Gastroesophageal sphincter (tissue), 4 donors: ENCODE data around the gene PPIL4. TPM values are rescaled to one million over a fixed set of nuclear protein-coding genes. Genes with fewer than 3 reads are reported as not detected.

Experiments used
- ATAC-seq: fragments of 150-250 bp; one replicate; pipeline ENCODE4 v1.9.1; 2016; ENCODE audit warnings: mild to moderate bottlenecking, moderate library complexity
- H3K27ac ChIP-seq, 4 donors: fragments of 200-600 bp; sonication (generic) in 3 of 4; 1 replicate in 3 of 4; 2 replicates in 1 of 4; pipeline ENCODE4 v1.5.1; 2016 to 2019
- H3K27me3 ChIP-seq: fragments of 200-600 bp; sonication (generic); one replicate; pipeline ENCODE4 v1.5.1; 2019
- H3K36me3 ChIP-seq, 2 donors: fragments of 200-600 bp; sonication (generic); one replicate each; pipeline ENCODE4 v1.5.1; 2019; ENCODE audit warnings: control low read depth in 1 of 2
- H3K4me1 ChIP-seq, 3 donors: fragments of 200-600 bp; sonication (generic); 1 replicate in 2 of 3; 2 replicates in 1 of 3; pipeline ENCODE4 v1.5.1; 2016 to 2019; ENCODE audit warnings: control low read depth in 2 of 3
- H3K4me3 ChIP-seq, 2 donors: fragments of 200-600 bp; sonication (generic); one replicate each; pipeline ENCODE4 v1.5.1; 2019; ENCODE audit warnings: mild to moderate bottlenecking in 1 of 2, moderate library complexity in 1 of 2
- H3K9me3 ChIP-seq, 3 donors: fragments of 200-600 bp; sonication (generic); one replicate each; pipeline ENCODE4 v1.5.1; 2017 to 2019; ENCODE audit warnings: control low read depth in 2 of 3
- CTCF ChIP-seq, 4 experiments: fragments of 200-600 bp in 2 of 4; fragments of 450-650 bp in 2 of 4; sonication (generic) in 1 of 4; IDR thresholded peaks; one replicate each; pipeline ENCODE4 v1.5.1; 2017 to 2019; ENCODE audit warnings: antibody characterized with exemption in 4 of 4, mild to moderate bottlenecking in 2 of 4, moderate library complexity in 2 of 4
- EP300 ChIP-seq: sonication (generic); formaldehyde crosslinking; IDR thresholded peaks from one replicate; pipeline ENCODE4 v1.6.1; 2017; ENCODE audit warnings: antibody characterized with exemption, mild to moderate bottlenecking
- POLR2A ChIP-seq, 2 donors: fragments of 450-650 bp; IDR thresholded peaks; one replicate each; pipeline ENCODE4 v1.6.1; 2017; ENCODE audit warnings: antibody characterized with exemption in 2 of 2, mild to moderate bottlenecking in 2 of 2, moderate library complexity in 1 of 2
- POLR2AphosphoS5 ChIP-seq: sonication (generic); formaldehyde crosslinking; IDR thresholded peaks from one replicate; pipeline ENCODE4 v1.6.1; 2017; ENCODE audit warnings: antibody characterized with exemption
- WGBS, 2 donors: methylation state at CpG; one replicate each; pipeline ENCODE4 v1.1.5; 2018; ENCODE audit warnings: low coverage in 1 of 2; 5-methylcytosine and 5-hydroxymethylcytosine counted together
- total RNA-seq, 4 donors: library from RNA; depleted of rRNA; stranded (reverse); fragments of >200 nt; gene quantifications; one replicate each; pipeline ENCODE4 v1.1.0, GENCODE V29; 2016

The PPIL4 gene
- total RNA-seq, 4 donors from 2014 or later, result 23.5 to 47.2 (median 39.3) TPM

DNA sequence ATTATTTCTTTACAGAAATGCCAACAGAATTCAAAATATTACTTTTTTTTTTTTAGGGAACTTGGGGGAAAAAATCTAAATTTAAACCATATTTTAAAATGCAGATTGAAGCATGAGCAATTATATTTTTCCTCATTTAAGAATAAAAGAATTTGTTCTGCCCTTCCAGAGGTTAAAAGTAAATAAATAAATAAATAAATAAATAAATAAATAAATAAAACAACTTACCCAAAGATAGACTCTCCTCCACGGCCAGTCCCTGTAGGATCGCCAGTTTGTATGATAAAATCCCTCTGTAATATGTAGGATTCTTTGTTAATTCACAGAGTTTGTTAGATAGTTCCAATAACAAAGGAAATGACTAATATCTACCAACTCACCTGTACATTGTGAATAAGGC, 4.7 kb downstream of the PPIL4 start:
- ATAC-seq, result no peak
- 78 to 83% methylated on average over 2 of the region's 2 CpGs for WGBS, 2 donors
- peaks cover 6 to 37% (median 9%) of the 10 kb centered on the region in 3 donors for H3K4me1 ChIP-seq
- no peak overlapping the region for H3K27ac ChIP-seq
- H3K27me3 ChIP-seq, result no peaks in the 10 kb centered on the region
- no peaks in the 10 kb centered on the region for H3K9me3 ChIP-seq
- no peak overlapping the region for H3K4me3 ChIP-seq
- peaks cover 4 to 49% of the 10 kb centered on the region in 2 donors for H3K36me3 ChIP-seq
- TF ChIP-seq POLR2A (IDR thresholded peaks at IDR 0.05) (no peak), CTCF (IDR thresholded peaks at IDR 0.05) (no peak), POLR2AphosphoS5 (no peak), EP300 (no peak)

DNA sequence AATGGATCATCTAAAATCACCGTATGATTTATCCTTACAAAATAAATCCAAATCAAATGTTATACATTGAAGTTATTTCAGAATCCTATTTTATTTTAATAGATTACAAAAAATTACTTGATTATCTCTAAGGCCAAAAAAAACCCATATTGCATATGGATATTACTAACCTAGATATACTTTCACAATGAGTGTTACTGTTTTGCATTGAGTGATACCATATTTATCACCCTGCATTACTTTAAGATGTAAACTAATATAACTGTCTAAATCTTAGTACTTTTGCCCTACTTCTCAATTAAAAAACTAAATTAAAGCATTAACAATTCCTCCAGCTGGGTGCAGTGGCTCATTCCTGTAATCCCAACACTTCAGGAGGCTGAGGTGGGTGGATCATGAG, 11.1 kb downstream of the PPIL4 start:
- no peak for ATAC-seq
- 96 to 100% methylated on average over 1 of the region's 1 CpG for WGBS, 2 donors
- Histone ChIP-seq H3K4me3 (no peak overlapping the region), H3K36me3 (peaks cover 8 to 100% of the 10 kb centered on the region in 2 donors), H3K27me3 (no peaks in the 10 kb centered on the region), H3K27ac (no peak overlapping the region), H3K4me1 (no peaks in the 10 kb centered on the region), H3K9me3 (no peaks in the 10 kb centered on the region)
- no peak for TF ChIP-seq POLR2A (IDR thresholded peaks at IDR 0.05)
- no peak for TF ChIP-seq POLR2AphosphoS5
- no peak for TF ChIP-seq CTCF (IDR thresholded peaks at IDR 0.05)
- TF ChIP-seq EP300, result no peak

DNA sequence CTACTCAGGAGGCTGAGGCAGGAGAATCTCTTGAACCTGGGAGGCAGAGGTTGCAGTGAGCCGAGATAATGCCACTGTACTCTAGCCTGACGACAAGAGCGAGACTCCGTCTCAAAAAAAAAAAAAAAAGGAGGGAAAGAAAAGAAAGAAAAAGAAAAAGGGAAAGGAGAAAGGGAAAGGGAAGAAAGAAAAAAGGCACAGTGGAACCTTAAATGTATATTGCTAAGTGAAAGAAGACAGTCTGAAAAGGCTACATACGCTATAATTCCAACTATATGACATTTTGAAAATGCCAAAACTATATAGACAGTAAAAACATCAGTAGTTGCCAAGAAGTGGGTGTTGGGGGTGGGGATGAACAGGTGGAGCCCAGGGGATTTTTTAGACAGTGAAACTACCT, 16.2 kb downstream of the PPIL4 start:
- Histone ChIP-seq H3K4me3 (no peak overlapping the region), H3K36me3 (peaks cover 3 to 100% of the 10 kb centered on the region in 2 donors), H3K27me3 (no peaks in the 10 kb centered on the region), H3K9me3 (no peaks in the 10 kb centered on the region), H3K4me1 (no peaks in the 10 kb centered on the region), H3K27ac (no peak overlapping the region)
- no peak for TF ChIP-seq POLR2A (IDR thresholded peaks at IDR 0.05)
- 90 to 94% methylated on average over 1 to 5 of the region's 5 CpGs for WGBS, 2 donors
- no peak for ATAC-seq

DNA sequence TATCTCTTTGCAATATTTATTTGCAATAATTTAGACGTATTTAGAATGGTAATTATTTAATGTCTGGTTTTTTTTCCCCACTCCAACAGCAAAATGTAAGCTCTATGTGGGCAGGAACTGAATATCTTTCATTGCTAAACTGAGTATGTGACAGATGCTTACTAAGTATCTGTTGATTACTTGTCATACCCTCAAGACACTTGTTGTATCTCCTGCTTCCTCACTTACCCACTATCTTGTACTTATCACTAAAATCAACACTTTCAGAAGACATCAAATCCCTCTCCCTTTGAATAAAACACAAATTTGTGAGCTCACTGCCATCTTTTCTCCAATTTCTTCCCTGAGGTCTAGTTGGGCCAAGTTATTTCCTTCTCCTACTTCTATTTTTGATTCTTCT, 30.3 kb downstream of the PPIL4 start:
- Histone ChIP-seq H3K36me3 (peaks cover 0 to 63% of the 10 kb centered on the region in 2 donors), H3K27ac (no peak overlapping the region), H3K4me3 (no peak overlapping the region), H3K9me3 (no peaks in the 10 kb centered on the region), H3K27me3 (no peaks in the 10 kb centered on the region), H3K4me1 (peaks cover 0 to 21% (median 0%) of the 10 kb centered on the region in 3 donors)
- 89 to 100% methylated on average over 1 of the region's 1 CpG for WGBS, 2 donors
- no peak for ATAC-seq
- TF ChIP-seq POLR2AphosphoS5 (no peak), POLR2A (IDR thresholded peaks at IDR 0.05) (no peak), EP300 (no peak), CTCF (IDR thresholded peaks at IDR 0.05) (no peak)

GRCh38 chr6:149513915-149514314, 31.9 kb downstream of the PPIL4 start:
- Histone ChIP-seq H3K9me3 (no peaks in the 10 kb centered on the region), H3K27ac (no peak overlapping the region), H3K27me3 (no peaks in the 10 kb centered on the region), H3K36me3 (peaks cover 0 to 62% of the 10 kb centered on the region in 2 donors), H3K4me3 (no peak overlapping the region), H3K4me1 (peaks cover 0 to 21% (median 0%) of the 10 kb centered on the region in 3 donors)
- ATAC-seq, result no peak
- no peak for TF ChIP-seq POLR2A (IDR thresholded peaks at IDR 0.05)
- no peak for TF ChIP-seq POLR2AphosphoS5
- no peak for TF ChIP-seq CTCF (IDR thresholded peaks at IDR 0.05)
- no peak for TF ChIP-seq EP300
- WGBS, 2 donors, result 84% methylated on average over 5 of the region's 5 CpGs
